GM19324 (cell line): Measurements from ENCODE around the gene RASGRP2.

ENCODE experiments used
- ATAC-seq: cut with Tn5 transposase; IDR thresholded peaks from one replicate; pipeline ENCODE4 v1.9.1; 2021; ENCODE audit warnings: mild to moderate bottlenecking, moderate library complexity; ENCODE audit not compliant: unreplicated experiment, low FRiP score

RASGRP2 gene

DNA sequence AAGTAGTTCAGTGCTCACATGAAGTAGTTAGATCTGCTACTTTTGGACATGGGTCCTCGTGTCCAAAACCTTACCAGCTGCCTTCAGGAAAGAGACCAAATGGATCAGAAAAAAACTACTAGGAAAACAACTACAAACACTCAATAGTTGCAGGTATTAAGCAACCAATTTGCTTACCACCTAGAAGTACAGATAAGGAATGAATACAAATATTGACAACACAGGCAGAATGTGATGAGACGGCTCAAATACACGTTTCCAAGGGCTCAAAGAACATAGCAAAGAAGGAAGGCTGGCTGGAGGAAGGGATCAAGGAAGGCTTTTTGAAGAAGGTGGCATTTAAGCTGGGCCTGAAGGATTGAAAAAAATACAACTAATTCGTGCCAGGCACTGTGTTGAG is 62.8 kb downstream of the RASGRP2 start:
- no peak for ATAC-seq

DNA sequence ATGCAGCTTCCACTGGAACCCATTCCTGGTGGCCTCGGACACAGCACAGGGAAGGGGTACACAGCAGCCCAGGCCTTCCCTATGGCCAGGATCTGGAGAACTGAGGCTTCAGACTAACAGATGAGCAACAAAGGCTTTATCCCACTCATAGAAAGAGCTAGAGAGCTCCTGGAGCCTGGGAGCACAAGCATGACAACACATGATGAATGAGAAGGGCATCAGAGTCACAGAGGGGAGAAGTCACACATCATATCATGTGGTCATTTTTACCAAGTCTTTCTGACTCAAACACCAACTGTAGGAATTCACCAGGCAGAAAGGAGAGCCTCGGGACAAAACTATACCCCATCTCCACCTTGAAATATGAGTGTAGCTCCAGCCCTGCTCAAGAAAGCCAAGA is 64.1 kb downstream of the RASGRP2 start:
- no peak for ATAC-seq

DNA sequence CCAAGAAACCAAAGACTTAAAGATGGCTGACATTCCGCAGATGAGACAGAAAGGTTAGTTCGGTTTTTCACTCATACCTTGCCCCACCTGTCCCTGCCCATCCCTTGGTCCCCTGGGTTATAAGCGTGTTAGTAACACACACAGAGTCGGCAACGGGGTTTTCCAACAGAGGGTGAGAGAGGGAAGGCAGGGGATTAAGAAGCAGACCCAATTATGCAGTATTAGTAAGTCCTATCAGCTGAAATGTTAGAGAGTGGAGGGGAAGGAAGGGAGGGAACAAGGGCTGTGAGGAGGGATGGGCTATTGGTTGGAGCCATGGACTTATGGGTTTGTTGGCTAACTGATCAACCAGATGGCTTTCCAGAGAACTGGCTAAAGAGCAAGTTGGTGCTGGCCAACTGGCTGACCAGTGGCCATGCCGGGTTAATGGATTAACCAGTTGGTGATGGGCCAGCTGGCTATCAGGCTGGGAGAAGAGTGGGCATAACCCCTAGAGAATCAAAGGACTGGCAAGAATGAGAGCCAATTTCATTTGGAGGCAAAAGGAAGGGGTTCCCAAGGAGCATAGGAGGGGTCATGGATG is 66.4 kb downstream of the RASGRP2 start:
- no peak for ATAC-seq
